ENCODE results near the gene RCVRN. TPM values are rescaled to one million over a fixed set of nuclear protein-coding genes. Genes with fewer than 3 reads are reported as not detected.

Gene RCVRN
- total and polyA plus RNA-seq, 8 donors, result 0.18 to 0.75 TPM; not detected in 6

DNA sequence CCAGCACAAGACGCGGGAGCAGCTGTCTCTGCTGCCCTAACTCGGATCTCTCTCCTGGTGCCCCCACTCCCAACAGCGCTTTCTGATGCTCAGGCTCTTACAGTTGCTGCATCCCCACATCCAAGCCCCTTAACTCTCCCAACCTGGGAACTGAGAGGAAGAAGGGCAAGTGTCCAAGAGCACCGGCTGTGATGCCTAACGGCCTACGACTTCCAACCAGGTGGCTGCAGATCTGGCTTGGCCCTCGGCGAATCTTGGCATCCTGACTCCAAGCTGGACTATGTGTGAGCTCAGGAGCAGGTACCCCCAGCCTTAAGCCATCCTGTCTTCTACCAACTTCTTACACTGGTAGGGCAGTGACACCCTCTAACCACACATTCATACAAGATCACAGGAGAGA, 38.3 kb upstream of the RCVRN start:
- TF ChIP-seq CTCF (IDR thresholded peaks at IDR 0.05) (no peak), EP300 (IDR thresholded peaks at IDR 0.05) (no peak), POLR2A (IDR thresholded peaks at IDR 0.05) (no peak), POLR2AphosphoS5 (IDR thresholded peaks at IDR 0.05) (no peak)
- WGBS, 5 donors, result 67 to 89% (median 85%) methylated on average over 8 to 9 of the region's 9 CpGs
- no peaks in the 10 kb centered on the region for H3K27me3 ChIP-seq
- intact Hi-C loops (cut with DNase I; ENCODE audit: low total_unique reads), result no loop called here
- no peak for DNase-seq
- no peak overlapping the region for H3K27ac ChIP-seq
- H3K9me3 ChIP-seq, result peaks cover 0 to 5% (median 2%) of the 10 kb centered on the region in 4 donors
- no peaks in the 10 kb centered on the region for H3K4me1 ChIP-seq
- H3K4me3 ChIP-seq, result no peak overlapping the region
- H3K36me3 ChIP-seq, result peaks cover 0 to 69% (median 38%) of the 10 kb centered on the region in 4 donors

DNA sequence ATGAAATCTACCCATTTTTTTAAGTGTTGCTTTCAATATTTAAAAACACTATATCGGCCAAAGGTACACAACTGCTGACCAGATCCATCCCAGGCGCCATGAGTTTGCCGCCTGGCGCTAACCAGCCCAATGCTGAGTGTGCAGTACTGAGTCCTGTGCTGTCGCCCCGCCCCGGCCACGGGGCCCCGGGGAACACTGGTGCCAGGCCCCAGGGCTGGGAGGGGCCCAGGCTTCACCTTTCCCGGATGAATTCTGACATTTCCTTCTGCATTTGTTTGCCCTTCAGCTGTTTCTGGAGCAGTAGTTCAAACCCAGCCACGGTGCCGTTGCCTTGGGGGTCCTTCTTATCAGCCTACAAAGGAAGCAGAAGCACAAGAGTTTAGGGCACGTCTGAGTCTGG, 37.8 kb upstream of the RCVRN start:
- WGBS, 5 donors, result 48 to 64% (median 58%) methylated on average over 12 to 13 of the region's 13 CpGs
- no peak for DNase-seq
- intact Hi-C loops (cut with DNase I; ENCODE audit: low total_unique reads), result no loop called here
- H3K36me3 ChIP-seq, result peaks cover 0 to 71% (median 38%) of the 10 kb centered on the region in 4 donors
- no peak for TF ChIP-seq EP300 (IDR thresholded peaks at IDR 0.05)
- TF ChIP-seq CTCF (IDR thresholded peaks at IDR 0.05), result no peak
- TF ChIP-seq POLR2AphosphoS5 (IDR thresholded peaks at IDR 0.05), result no peak
- no peak for TF ChIP-seq POLR2A (IDR thresholded peaks at IDR 0.05)
- no peaks in the 10 kb centered on the region for H3K27me3 ChIP-seq
- no peak overlapping the region for H3K4me3 ChIP-seq
- H3K4me1 ChIP-seq, result no peaks in the 10 kb centered on the region
- H3K9me3 ChIP-seq, result peaks cover 0 to 10% (median 5%) of the 10 kb centered on the region in 4 donors
- H3K27ac ChIP-seq, result no peak overlapping the region

DNA sequence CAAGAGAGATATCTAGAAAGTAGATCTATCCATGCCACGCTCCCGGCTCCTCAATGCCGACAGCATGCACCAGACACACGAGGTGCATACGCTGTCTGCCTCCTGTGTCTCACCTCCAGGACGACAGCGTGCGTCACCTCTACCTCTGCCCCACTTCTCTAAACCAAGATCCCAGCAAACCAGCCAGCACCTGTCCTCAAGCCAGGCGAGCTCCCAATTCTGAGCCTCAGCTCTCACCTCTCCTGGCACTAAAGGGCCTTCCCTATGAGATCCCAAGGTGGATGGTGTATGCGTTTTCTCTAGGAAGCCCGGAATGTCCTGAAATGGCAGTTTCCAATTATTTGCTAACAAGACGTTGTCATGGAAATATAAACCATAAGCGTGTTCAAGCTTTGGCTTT, 36.2 kb upstream of the RCVRN start:
- 86 to 90% (median 90%) methylated on average over 13 of the region's 13 CpGs for WGBS, 5 donors
- DNase-seq, result no peak
- TF ChIP-seq EP300 (IDR thresholded peaks at IDR 0.05) (no peak), POLR2AphosphoS5 (IDR thresholded peaks at IDR 0.05) (no peak), CTCF (IDR thresholded peaks at IDR 0.05) (no peak), POLR2A (IDR thresholded peaks at IDR 0.05) (no peak)
- Histone ChIP-seq H3K9me3 (peaks cover 0 to 14% (median 5%) of the 10 kb centered on the region in 4 donors), H3K4me1 (peaks cover 0 to 12% (median 7%) of the 10 kb centered on the region in 4 donors), H3K36me3 (peaks cover 0 to 62% (median 38%) of the 10 kb centered on the region in 4 donors), H3K27me3 (no peaks in the 10 kb centered on the region), H3K4me3 (no peak overlapping the region), H3K27ac (no peak overlapping the region)
- intact Hi-C loops (cut with DNase I; ENCODE audit: low total_unique reads), result no loop called here

DNA sequence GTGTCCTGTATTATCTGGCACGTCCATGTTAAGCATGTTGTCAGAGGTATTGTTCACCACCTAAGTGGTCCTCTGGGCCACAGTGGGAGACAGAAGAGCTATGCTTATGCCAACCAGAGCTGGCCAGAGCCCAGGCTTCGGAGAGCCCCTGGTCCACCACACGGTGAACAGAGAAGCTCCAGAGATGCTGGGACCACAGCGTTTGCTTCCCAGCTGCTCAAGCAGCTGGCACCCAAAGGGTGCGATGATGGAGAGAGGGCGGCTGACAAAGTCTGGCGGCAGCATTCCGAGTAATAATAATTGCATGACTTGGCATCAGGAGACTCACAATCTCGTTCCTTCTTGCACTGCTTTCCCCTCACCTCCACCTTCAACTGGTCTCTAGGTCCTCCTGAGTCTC, 35.8 kb upstream of the RCVRN start:
- H3K36me3 ChIP-seq, result peaks cover 0 to 61% (median 38%) of the 10 kb centered on the region in 4 donors
- no peak overlapping the region for H3K4me3 ChIP-seq
- intact Hi-C loops (cut with DNase I; ENCODE audit: low total_unique reads), result no loop called here
- no peak for TF ChIP-seq POLR2AphosphoS5 (IDR thresholded peaks at IDR 0.05)
- no peak for TF ChIP-seq CTCF (IDR thresholded peaks at IDR 0.05)
- no peak for TF ChIP-seq EP300 (IDR thresholded peaks at IDR 0.05)
- TF ChIP-seq POLR2A (IDR thresholded peaks at IDR 0.05), result no peak
- H3K27ac ChIP-seq, result no peak overlapping the region
- no peaks in the 10 kb centered on the region for H3K27me3 ChIP-seq
- peaks cover 0 to 12% (median 7%) of the 10 kb centered on the region in 4 donors for H3K4me1 ChIP-seq
- peaks cover 0 to 14% (median 5%) of the 10 kb centered on the region in 4 donors for H3K9me3 ChIP-seq
- 77 to 83% (median 82%) methylated on average over 8 to 9 of the region's 9 CpGs for WGBS, 5 donors
- no peak for DNase-seq
